IMR-90 (cell line): ENCODE results near the gene HVCN1. TPM values are rescaled to one million over a fixed set of nuclear protein-coding genes. Genes with fewer than 3 reads are reported as not detected.
A peak's percentile ranks its signal among the peaks of the same experiment; 100 is the strongest.

ENCODE experiments used
- ATAC-seq: fragments of 200-7000 bp; cut with Tn5 transposase; 2 replicates; pipeline ENCODE4 v1.9.1; 2020; ENCODE audit warnings: low read depth, mild to moderate bottlenecking, moderate library complexity
- BruUV-seq: library from RNA; stranded (reverse); fragments of 400-500 nt; replicated peaks from 2 replicates; lab custom pipeline; 2021; lab: Mats Ljungman, UMichigan
- CTCF ChIA-PET: fragments of 300-600 bp; formaldehyde crosslinking; extraction: SDS; loops from one replicate; lab custom pipeline; 2021; ENCODE audit warnings: antibody characterized with exemption; lab: Yijun Ruan, JAX
- POLR2A ChIA-PET: fragments of 300-600 bp; sonication (Branson Sonifier 250); formaldehyde crosslinking; loops from one replicate; lab custom pipeline; 2022; ENCODE audit warnings: antibody characterized with exemption; ENCODE audit not compliant: unreplicated experiment; lab: Charles Lee
- DNase-seq: peaks from one replicate; pipeline ENCODE4 v3.0.0; 2013
- H2AFZ ChIP-seq: replicated peaks from 2 replicates; pipeline ENCODE3; 2013; ENCODE audit warnings: low read length, mild to moderate bottlenecking; ENCODE audit not compliant: poor library complexity
- H2AK5ac ChIP-seq: 2 replicates; pipeline ENCODE4 v1.6.1; 2013; ENCODE audit warnings: low read depth, low read length, inconsistent platforms
- H2AK9ac ChIP-seq: replicated peaks from 2 replicates; pipeline ENCODE3; 2013; ENCODE audit warnings: mild to moderate bottlenecking, low read depth, low read length, moderate library complexity; ENCODE audit not compliant: poor library complexity
- H2BK120ac ChIP-seq: 2 replicates; pipeline ENCODE4 v1.6.1; 2013; ENCODE audit warnings: low read depth, low read length, inconsistent platforms
- H2BK15ac ChIP-seq: 3 replicates; pipeline ENCODE4 v1.6.1; 2013; ENCODE audit warnings: low read depth, low read length, inconsistent platforms
- H2BK20ac ChIP-seq: 2 replicates; pipeline ENCODE4 v1.6.1; 2013; ENCODE audit warnings: low read depth, mild to moderate bottlenecking, inconsistent platforms, low read length, moderate library complexity
- H2BK5ac ChIP-seq: 2 replicates; pipeline ENCODE4 v1.6.1; 2013; ENCODE audit warnings: mild to moderate bottlenecking, low read depth, low read length, inconsistent platforms; ENCODE audit not compliant: poor library complexity, severe bottlenecking
- H3K14ac ChIP-seq: replicated peaks from 2 replicates; pipeline ENCODE4 v1.6.1; 2013; ENCODE audit warnings: low read depth, low read length, inconsistent platforms
- H3K18ac ChIP-seq: 2 replicates; pipeline ENCODE4 v1.6.1; 2013; ENCODE audit warnings: low read depth, low read length, control low read depth
- H3K23ac ChIP-seq: 2 replicates; pipeline ENCODE4 v1.6.1; 2013; ENCODE audit warnings: low read depth, low read length, inconsistent platforms
- H3K27ac ChIP-seq: 2 replicates; pipeline ENCODE4 v1.5.1; 2013; ENCODE audit warnings: mild to moderate bottlenecking, control low read depth, low read length; ENCODE audit not compliant: insufficient read depth
- H3K27me3 ChIP-seq: 2 replicates; pipeline ENCODE4 v1.6.1; 2013; ENCODE audit warnings: low read length; ENCODE audit not compliant: control insufficient read depth, insufficient read depth
- H3K36me3 ChIP-seq: 2 replicates; pipeline ENCODE4 v1.6.1; 2013; ENCODE audit warnings: low read length, mixed read lengths; ENCODE audit not compliant: control insufficient read depth, insufficient read depth
- H3K4ac ChIP-seq: 2 replicates; pipeline ENCODE4 v1.6.1; 2013; ENCODE audit warnings: low read depth, low read length, inconsistent platforms
- H3K4me1 ChIP-seq: 2 replicates; pipeline ENCODE4 v1.6.1; 2013; ENCODE audit warnings: low read length, mixed read lengths; ENCODE audit not compliant: control insufficient read depth, insufficient read depth
- H3K4me2 ChIP-seq: 2 replicates; pipeline ENCODE4 v1.6.1; 2013; ENCODE audit warnings: low read depth, mild to moderate bottlenecking, control low read depth, low read length, moderate library complexity
- H3K4me3 ChIP-seq: 2 replicates; pipeline ENCODE4 v1.5.1; 2013; ENCODE audit warnings: low read depth, mild to moderate bottlenecking, control low read depth, low read length, moderate library complexity; ENCODE audit not compliant: insufficient read depth
- H3K56ac ChIP-seq: 2 replicates; pipeline ENCODE4 v1.6.1; 2013; ENCODE audit warnings: low read length, inconsistent platforms; ENCODE audit not compliant: insufficient read depth; ENCODE audit errors: extremely low read depth
- H3K79me1 ChIP-seq, 2 experiments: 2 replicates each; pipeline ENCODE4 v1.6.1; 2013; ENCODE audit warnings: low read length in 2 of 2, inconsistent platforms in 1 of 2, low read depth in 1 of 2
- H3K9ac ChIP-seq: 2 replicates; pipeline ENCODE4 v1.6.1; 2013; ENCODE audit warnings: low read depth, low read length, control low read depth
- H3K9me1 ChIP-seq: 2 replicates; pipeline ENCODE4 v1.6.1; 2013; ENCODE audit warnings: low read length, inconsistent platforms; ENCODE audit not compliant: insufficient read depth
- H3K9me3 ChIP-seq: 2 replicates; pipeline ENCODE4 v1.6.1; 2013; ENCODE audit warnings: low read length; ENCODE audit not compliant: control insufficient read depth, insufficient read depth
- H4K20me1 ChIP-seq: 2 replicates; pipeline ENCODE4 v1.6.1; 2013; ENCODE audit warnings: low read length, inconsistent platforms; ENCODE audit not compliant: insufficient read depth
- H4K5ac ChIP-seq: 2 replicates; pipeline ENCODE4 v1.6.1; 2013; ENCODE audit warnings: mild to moderate bottlenecking, low read depth, low read length, control low read depth
- H4K8ac ChIP-seq, 2 experiments: 2 replicates each; pipeline ENCODE4 v1.6.1; 2013; ENCODE audit warnings: low read depth in 2 of 2, low read length in 2 of 2, control low read depth in 1 of 2, inconsistent platforms in 1 of 2
- H4K91ac ChIP-seq: 2 replicates; pipeline ENCODE4 v1.6.1; 2013; ENCODE audit warnings: low read depth, low read length, inconsistent platforms; ENCODE audit not compliant: insufficient read depth
- BHLHE40 ChIP-seq: fragments of 150-350 bp; IDR thresholded peaks from 2 replicates; pipeline ENCODE4 v1.6.1; 2016; ENCODE audit warnings: mild to moderate bottlenecking, low read depth, low read length
- CEBPB ChIP-seq: IDR thresholded peaks from 2 replicates; pipeline ENCODE4 v1.6.1; 2012; ENCODE audit warnings: low read depth, low read length, improper control_type of control experiment
- CHD1 ChIP-seq: IDR thresholded peaks from 2 replicates; pipeline ENCODE4 v1.6.1; 2012; ENCODE audit warnings: low read depth, low read length, improper control_type of control experiment
- FOS ChIP-seq: fragments of 150-350 bp; IDR thresholded peaks from 2 replicates; pipeline ENCODE4 v1.6.1; 2016; ENCODE audit warnings: low read depth, low read length
- MAFK ChIP-seq: IDR thresholded peaks from 2 replicates; pipeline ENCODE4 v1.6.1; 2012; ENCODE audit warnings: low read depth, low read length, improper control_type of control experiment
- MAZ ChIP-seq: IDR thresholded peaks from 2 replicates; pipeline ENCODE4 v1.6.1; 2012; ENCODE audit warnings: low read depth, mild to moderate bottlenecking, low read length, improper control_type of control experiment, moderate library complexity, borderline replicate concordance
- MXI1 ChIP-seq: IDR thresholded peaks from 2 replicates; pipeline ENCODE4 v1.6.1; 2012; ENCODE audit warnings: low read depth, mild to moderate bottlenecking, low read length, moderate library complexity, borderline replicate concordance
- NFE2L2 ChIP-seq: fragments of 150-350 bp; IDR thresholded peaks from 2 replicates; pipeline ENCODE4 v1.6.1; 2016; ENCODE audit warnings: low read depth, mild to moderate bottlenecking, low read length
- POLR2A ChIP-seq: IDR thresholded peaks from 2 replicates; pipeline ENCODE4 v1.6.1; 2012; ENCODE audit warnings: mild to moderate bottlenecking, low read depth, low read length
- RAD21 ChIP-seq: IDR thresholded peaks from 2 replicates; pipeline ENCODE4 v1.6.1; 2012; ENCODE audit warnings: low read length, improper control_type of control experiment
- RCOR1 ChIP-seq: IDR thresholded peaks from 2 replicates; pipeline ENCODE4 v1.6.1; 2012; ENCODE audit warnings: mild to moderate bottlenecking, low read length, improper control_type of control experiment; ENCODE audit not compliant: insufficient replicate concordance
- RFX5 ChIP-seq: IDR thresholded peaks from 2 replicates; pipeline ENCODE4 v1.8.0; 2012; ENCODE audit warnings: low read depth, mild to moderate bottlenecking, low read length, moderate library complexity
- SMC3 ChIP-seq: fragments of 150-350 bp; IDR thresholded peaks from 2 replicates; pipeline ENCODE4 v1.6.1; 2016; ENCODE audit warnings: low read depth, mild to moderate bottlenecking, antibody characterized with exemption, low read length, moderate library complexity
- WGBS, 2 experiments: methylation state at CpG; one replicate each; pipeline versions ENCODE4 v1.1.5 to v1.1.7; 2013; ENCODE audit warnings: missing lambda C conversion rate in 2 of 2; ENCODE audit not compliant: insufficient read length in 1 of 2; ENCODE audit errors: extremely low coverage in 2 of 2; 5-methylcytosine and 5-hydroxymethylcytosine counted together
- dilution Hi-C: fragments of 300-500 bp; cut with HindIII; formaldehyde crosslinking; loops from one replicate; pipeline ENCODE4 v1.14.3; 2018; ENCODE audit warnings: low sequenced_read_pairs; ENCODE audit not compliant: unreplicated experiment
- in situ Hi-C: fragments of 300-500 bp; cut with MboI; formaldehyde crosslinking; loops from 3 replicates; pipeline ENCODE4 v1.14.3; 2019; ENCODE audit warnings: low sequenced_read_pairs, inconsistent platforms, mixed read lengths
- intact Hi-C: fragments of 100-400 bp; cut with micrococcal nuclease; formaldehyde crosslinking; loops from 2 replicates; pipeline ENCODE4 v1.10.0; 2022
- polyA plus RNA-seq, 3 experiments: library from polyadenylated mRNA; depleted of rRNA; stranded (reverse); fragments of >200 nt; gene quantifications; 2 replicates each; pipeline ENCODE4 v1.2.3, GENCODE V29; 2012; ENCODE audit warnings: low replicate concordance in 1 of 3
- total RNA-seq: library from RNA; depleted of rRNA; stranded (reverse); fragments of >200 nt; gene quantifications from 2 replicates; pipeline ENCODE4 v1.2.3, GENCODE V29; 2012
- TF ChIP-seq, protein P1 (sequence below): fragments of 150-350 bp; IDR thresholded peaks from 2 replicates; pipeline ENCODE4 v1.6.1; 2016; ENCODE audit warnings: low read depth, mild to moderate bottlenecking, low read length, moderate library complexity, borderline replicate concordance
- TF ChIP-seq, protein P2 (sequence below): fragments of 150-350 bp; IDR thresholded peaks from 2 replicates; pipeline ENCODE4 v1.6.1; 2017; ENCODE audit warnings: mild to moderate bottlenecking, antibody characterized with exemption, low read length, low read depth

The HVCN1 gene
- total and polyA plus RNA-seq, 2 of the 4 experiments (the other 2 are of a cell fraction) = 1.9 to 2.0 TPM

DNA sequence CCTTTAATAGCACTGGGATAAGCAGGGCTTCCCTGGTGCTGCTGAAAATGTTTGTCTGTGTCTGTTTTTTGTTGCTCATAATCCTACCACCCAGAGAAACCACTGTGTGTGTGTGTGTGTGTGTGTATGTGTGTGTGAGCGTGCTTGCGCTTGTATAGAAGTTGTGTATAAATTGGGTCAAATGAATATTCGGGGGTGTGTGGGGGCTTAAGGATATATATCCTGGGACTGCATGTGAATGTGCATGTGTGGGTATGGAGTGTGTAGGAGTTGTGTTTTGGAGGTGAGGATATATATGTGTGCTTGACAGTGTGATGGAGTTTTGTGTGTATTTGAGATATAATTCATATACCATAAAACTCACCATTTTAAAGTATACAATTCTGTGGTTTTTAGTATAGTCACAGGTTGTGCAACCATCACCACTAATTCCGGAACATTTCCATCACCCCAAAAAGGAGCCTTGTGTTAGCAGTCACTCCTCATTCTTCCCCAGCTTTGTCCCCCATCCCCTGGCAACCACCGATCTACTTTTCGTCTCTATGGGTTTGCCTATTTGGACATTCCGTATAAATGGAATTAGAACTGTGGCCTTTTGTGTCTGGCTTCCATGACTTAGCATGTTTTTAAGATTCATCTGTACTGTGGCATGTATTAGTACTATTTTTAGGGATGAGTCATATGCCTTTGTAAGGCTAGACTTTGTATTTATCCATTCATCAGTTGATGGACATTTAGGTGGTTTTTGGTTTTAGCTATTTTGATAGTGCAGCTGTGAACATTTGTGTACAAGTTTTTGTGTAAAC lies 49.4 kb downstream of the HVCN1 start:
- ATAC-seq (peak; percentile 66), DNase-seq (peak; percentile 86)
- Histone ChIP-seq H3K79me1 (peaks cover 0 to 12% of the 10 kb centered on the region in 2 experiments; a peak in 1 of 4 replicates), H3K14ac (peak overlapping the region; percentile 61), H3K4ac (peak overlapping the region; percentile 79), H4K5ac (peak overlapping the region; percentile 84), H2BK20ac (peak overlapping the region; percentile 81; the same call in 1 of the 2 replicates), H3K4me1 (peaks cover 18% of the 10 kb centered on the region), H3K27ac (peak overlapping the region; percentile 70; the same call in 1 of the 2 replicates), H4K20me1 (peaks cover 4% of the 10 kb centered on the region; the same call in 1 of the 2 replicates), H3K9ac (no peak overlapping the region), H3K27me3 (no peaks in the 10 kb centered on the region), H2AK9ac (no peak overlapping the region), H3K18ac (peak overlapping the region; percentile 82), H3K4me3 (no peak overlapping the region), H4K91ac (no peak overlapping the region), H3K9me3 (no peaks in the 10 kb centered on the region), H2AK5ac (peak overlapping the region; percentile 89), H3K23ac (peak overlapping the region; percentile 62), H2AFZ (no peak overlapping the region), H3K4me2 (peak overlapping the region; percentile 88), H4K8ac (peak overlapping the region in 1 of 2 experiments; percentile 86; a peak in 1 of 4 replicates), H3K9me1 (peaks cover 22% of the 10 kb centered on the region), H2BK5ac (peak overlapping the region; percentile 48), H2BK120ac (peak overlapping the region; percentile 90), H2BK15ac (peak overlapping the region; percentile 84; the same call in 1 of the 3 replicates), H3K56ac (no peak overlapping the region), H3K36me3 (no peaks in the 10 kb centered on the region)
- dilution Hi-C loops (no loop called here), intact Hi-C loops (no loop called here), in situ Hi-C loops (no loop called here)
- WGBS, 2 experiments = no CpG with 5 or more reads among the region's 7 CpGs
- ChIA-PET CTCF (interaction anchor here (0.6 kb wide), 1 partner anchor 20 kb away, joined by 3 read pairs; no protein-coding TSS in a partner anchor), POLR2A (no interaction called here)
- BruUV-seq = no TSS peak
- TF ChIP-seq RFX5 (no peak), FOS (peak; percentile 83; the same call in 1 of the 2 replicates), SMC3 (no peak), CEBPB (peak; percentile 83), POLR2A (no peak), RCOR1 (no peak), NFE2L2 (peak; percentile 88), MAFK (peak; percentile 36; the same call in 1 of the 2 replicates), MXI1 (no peak), CHD1 (no peak), MAZ (no peak), BHLHE40 (0 out of 2 replicates have a peak, but pooled peaks have one; percentile 23), RAD21 (no peak)
- TF ChIP-seq, protein P1, sequence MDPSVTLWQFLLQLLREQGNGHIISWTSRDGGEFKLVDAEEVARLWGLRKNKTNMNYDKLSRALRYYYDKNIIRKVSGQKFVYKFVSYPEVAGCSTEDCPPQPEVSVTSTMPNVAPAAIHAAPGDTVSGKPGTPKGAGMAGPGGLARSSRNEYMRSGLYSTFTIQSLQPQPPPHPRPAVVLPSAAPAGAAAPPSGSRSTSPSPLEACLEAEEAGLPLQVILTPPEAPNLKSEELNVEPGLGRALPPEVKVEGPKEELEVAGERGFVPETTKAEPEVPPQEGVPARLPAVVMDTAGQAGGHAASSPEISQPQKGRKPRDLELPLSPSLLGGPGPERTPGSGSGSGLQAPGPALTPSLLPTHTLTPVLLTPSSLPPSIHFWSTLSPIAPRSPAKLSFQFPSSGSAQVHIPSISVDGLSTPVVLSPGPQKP = no peak
- TF ChIP-seq, protein P2, sequence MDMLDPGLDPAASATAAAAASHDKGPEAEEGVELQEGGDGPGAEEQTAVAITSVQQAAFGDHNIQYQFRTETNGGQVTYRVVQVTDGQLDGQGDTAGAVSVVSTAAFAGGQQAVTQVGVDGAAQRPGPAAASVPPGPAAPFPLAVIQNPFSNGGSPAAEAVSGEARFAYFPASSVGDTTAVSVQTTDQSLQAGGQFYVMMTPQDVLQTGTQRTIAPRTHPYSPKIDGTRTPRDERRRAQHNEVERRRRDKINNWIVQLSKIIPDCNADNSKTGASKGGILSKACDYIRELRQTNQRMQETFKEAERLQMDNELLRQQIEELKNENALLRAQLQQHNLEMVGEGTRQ = no peak
